ENCODE data around the gene SCAMP1. TPM values are rescaled to one million over a fixed set of nuclear protein-coding genes. Genes with fewer than 3 reads are reported as not detected.

Gene SCAMP1
- polyA plus RNA-seq, 3 donors = 5.4 to 52.4 (median 47.8) TPM

GRCh38 chr5:78527925-78528324 is 167.5 kb downstream of the SCAMP1 start:
- peak overlapping the region; percentile 93 to 98 (median 96) for H3K27ac Mint-ChIP-seq
- Histone ChIP-seq H3K27me3 (ENCODE audit: control insufficient read depth in 2 of 2, insufficient read depth in 2 of 2, low read length in 2 of 2) (no peaks in the 10 kb centered on the region), H2AFZ (ENCODE audit: insufficient read depth, low read depth, low read length, poor library complexity, severe bottlenecking) (no peak overlapping the region)

More at GRCh38 chr5:78527925-78528324, 167.5 kb downstream of the SCAMP1 start:
- H3K27ac ChIP-seq (ENCODE audit: low read depth in 1 of 2, low read length in 2 of 2) = peak overlapping the region; percentile 92 to 93
- intact Hi-C loops (cut with micrococcal nuclease) = loop anchor here (2.0 to 5.0 kb wide), 3 partner anchors 15 to 46 kb away; no protein-coding TSS in a partner anchor
- H3K79me2 ChIP-seq (ENCODE audit: insufficient read depth, low read length) = no peaks in the 10 kb centered on the region
- peaks cover 48 to 56% of the 10 kb centered on the region in 2 donors for H3K4me1 ChIP-seq (ENCODE audit: control insufficient read depth in 1 of 2, insufficient read depth in 2 of 2, low read length in 2 of 2)
- Mint-ChIP-seq H3K27me3 (ENCODE audit: low read depth in 3 of 3) (peaks cover 0 to 1% (median 1%) of the 10 kb centered on the region in 3 donors), H3K36me3 (peaks cover 13 to 34% of the 10 kb centered on the region in 2 donors), H3K4me3 (no peak overlapping the region), H3K9me3 (no peaks in the 10 kb centered on the region), H3K4me1 (peaks cover 66% of the 10 kb centered on the region)
- H3K9ac ChIP-seq (ENCODE audit: insufficient read depth, low read length, poor library complexity, severe bottlenecking) = peak overlapping the region; percentile 45
- no peaks in the 10 kb centered on the region for H3K36me3 ChIP-seq (replicated peaks in 1 of 2; ENCODE audit: control insufficient read depth in 1 of 2, insufficient read depth in 2 of 2, low read length in 2 of 2)
- H3K9me3 ChIP-seq (replicated peaks in 1 of 2; ENCODE audit: control insufficient read depth in 1 of 2, insufficient read depth in 1 of 2, low read length in 2 of 2) = no peaks in the 10 kb centered on the region
- 100% methylated on average over 1 of the region's 3 CpGs for WGBS (ENCODE audit: insufficient coverage)
- peak overlapping the region; percentile 43 for H3K4me2 ChIP-seq (replicated peaks; ENCODE audit: extremely low read depth, low read length, poor library complexity, severe bottlenecking)
- peak overlapping the region in 1 of 3 experiments; percentile 18 for H3K4me3 ChIP-seq (replicated peaks in 1 of 3; ENCODE audit: low read depth in 2 of 3, low read length in 3 of 3)
- no peak for DNase-seq
- no peak for TF ChIP-seq CTCF (IDR thresholded peaks at IDR 0.05)
- no peaks in the 10 kb centered on the region for H4K20me1 ChIP-seq (ENCODE audit: insufficient read depth, low read length)

Small RNAs within 50 kb of the gene (small RNA-seq; reads per million reads assigned to genes)
- gene RF00019 (ENCODE audit: insufficient read length, low read depth) (not detected), gene RNU6-183P (ENCODE audit: insufficient read length, low read depth) (not detected)

Other genes with a start within 250 kb of the SCAMP1 start
- gene AP3B1, start 65.9 kb upstream of the SCAMP1 start, polyA plus RNA-seq = 10 to 100 TPM; 20.3 to 39.8 (median 24.9) TPM

All from CD14-positive monocyte (primary cell).